ENCODE results near the gene TNFAIP8.

Gene TNFAIP8

GRCh38 chr5:119373449-119373858, 17.6 kb downstream of the TNFAIP8 start:
- DNase-seq = no peak

- no peak for DNase-seq
Observed at GRCh38 chr5:119374901-119375300, 19.1 kb downstream of the TNFAIP8 start.

- no peak for DNase-seq
Observed at GRCh38 chr5:119377066-119377465, 21.2 kb downstream of the TNFAIP8 start.

- no peak for DNase-seq
Observed at GRCh38 chr5:119378075-119378700, 22.4 kb downstream of the TNFAIP8 start.

GRCh38 chr5:119379096-119379495, 23.3 kb downstream of the TNFAIP8 start:
- no peak for DNase-seq

- DNase-seq = no peak
Observed at GRCh38 chr5:119379942-119380547, 24.2 kb downstream of the TNFAIP8 start.

- DNase-seq = no peak
Observed at GRCh38 chr5:119382169-119382568, 26.4 kb downstream of the TNFAIP8 start.

GRCh38 chr5:119383008-119383407, 27.2 kb downstream of the TNFAIP8 start:
- no peak for DNase-seq

- DNase-seq = no peak
Observed at GRCh38 chr5:119385136-119385535, 29.3 kb downstream of the TNFAIP8 start.

- DNase-seq = no peak
Observed at GRCh38 chr5:119385536-119386128, 29.8 kb downstream of the TNFAIP8 start.

- DNase-seq = no peak
Observed at GRCh38 chr5:119386596-119387344, 31.0 kb downstream of the TNFAIP8 start.

- no peak for DNase-seq
Observed at GRCh38 chr5:119387945-119388618, 32.3 kb downstream of the TNFAIP8 start.

GRCh38 chr5:119388619-119389190, 32.9 kb downstream of the TNFAIP8 start:
- DNase-seq = no peak

- DNase-seq = no peak
Observed at GRCh38 chr5:119389288-119390030, 33.6 kb downstream of the TNFAIP8 start.

GRCh38 chr5:119390404-119390803, 34.6 kb downstream of the TNFAIP8 start:
- no peak for DNase-seq

- DNase-seq = no peak
Observed at GRCh38 chr5:119393201-119393691, 37.4 kb downstream of the TNFAIP8 start.

- no peak for DNase-seq
Observed at GRCh38 chr5:119393746-119394145, 37.9 kb downstream of the TNFAIP8 start.

- no peak for DNase-seq
Observed at GRCh38 chr5:119395080-119395836, 39.4 kb downstream of the TNFAIP8 start.

- no peak for DNase-seq
Observed at GRCh38 chr5:119396030-119396664, 40.3 kb downstream of the TNFAIP8 start.

All from KG1 (cell line).